Prostate gland (tissue), 2 donors: ENCODE measurements around the gene COL5A1. TPM values are rescaled to one million over a fixed set of nuclear protein-coding genes. Genes with fewer than 3 reads are reported as not detected.

Experiments
- DNase-seq: peaks from one replicate; pipeline ENCODE4 v3.0.0-alpha.2; 2019; ENCODE audit warnings: low spot score
- H3K27ac ChIP-seq, 2 donors: fragments of 200-600 bp; sonication (generic); 2 replicates each; pipeline ENCODE4 v1.5.1; 2017 to 2019
- H3K27me3 ChIP-seq: fragments of 200-600 bp; sonication (generic); replicated peaks from 2 replicates; pipeline ENCODE4 v1.5.1; 2019; ENCODE audit not compliant: insufficient read depth
- H3K36me3 ChIP-seq, 2 donors: fragments of 200-600 bp; sonication (generic); 1 replicate in 1 of 2; 2 replicates in 1 of 2; pipeline versions ENCODE4 v1.5.1 to v1.8.1; 2017 to 2019
- H3K4me1 ChIP-seq: fragments of 200-600 bp; sonication (generic); replicated peaks from 2 replicates; pipeline ENCODE4 v1.5.1; 2019
- H3K4me3 ChIP-seq, 2 donors: fragments of 200-600 bp; sonication (generic); 2 replicates each; pipeline ENCODE4 v1.5.1; 2017 to 2019
- H3K9me3 ChIP-seq: fragments of 200-600 bp; sonication (generic); 2 replicates; pipeline ENCODE4 v1.5.1; 2017
- POLR2A ChIP-seq: fragments of 450-650 bp; IDR thresholded peaks from one replicate; pipeline ENCODE4 v1.6.1; 2016; ENCODE audit warnings: antibody characterized with exemption, mild to moderate bottlenecking
- POLR2AphosphoS5 ChIP-seq: sonication (generic); formaldehyde crosslinking; IDR thresholded peaks from one replicate; pipeline ENCODE4 v1.6.1; 2017; ENCODE audit warnings: antibody characterized with exemption
- WGBS: methylation state at CpG from one replicate; pipeline ENCODE4 v1.1.5; 2018; 5-methylcytosine and 5-hydroxymethylcytosine counted together
- intact Hi-C: fragments of 100-400 bp; cut with DNase I; formaldehyde crosslinking; loops from one replicate; pipeline ENCODE4 v1.14.2; 2022
- total RNA-seq, 2 donors: library from RNA; depleted of rRNA; stranded (reverse); fragments of >200 nt; gene quantifications; one replicate each; pipeline ENCODE4 v1.1.0, GENCODE V29; 2016
- TF ChIP-seq, protein P1 (sequence below), 4 experiments: fragments of 200-600 bp in 2 of 4; fragments of 450-650 bp in 2 of 4; sonication (generic) in 2 of 4; IDR thresholded peaks; 1 replicate in 3 of 4; 2 replicates in 1 of 4; pipeline ENCODE4 v1.5.1; 2016 to 2019; ENCODE audit warnings: antibody characterized with exemption in 4 of 4, mild to moderate bottlenecking in 2 of 4, moderate library complexity in 2 of 4

COL5A1 gene
- 10 to 100 TPM; 16.9 to 36.0 TPM for total RNA-seq

GRCh38 chr9:134641173-134641989 lies at the start of gene COL5A1:
Gene COL5A1 (plus strand): TSS chr9:134641803. CDS start chr9:134642188, 385 bp downstream.
- peak within 1 kb of the TSS; percentile 53 to 56 for H3K4me3 ChIP-seq
- no peaks in the 10 kb centered on the region for H3K27me3 ChIP-seq
- TF ChIP-seq, protein P1, sequence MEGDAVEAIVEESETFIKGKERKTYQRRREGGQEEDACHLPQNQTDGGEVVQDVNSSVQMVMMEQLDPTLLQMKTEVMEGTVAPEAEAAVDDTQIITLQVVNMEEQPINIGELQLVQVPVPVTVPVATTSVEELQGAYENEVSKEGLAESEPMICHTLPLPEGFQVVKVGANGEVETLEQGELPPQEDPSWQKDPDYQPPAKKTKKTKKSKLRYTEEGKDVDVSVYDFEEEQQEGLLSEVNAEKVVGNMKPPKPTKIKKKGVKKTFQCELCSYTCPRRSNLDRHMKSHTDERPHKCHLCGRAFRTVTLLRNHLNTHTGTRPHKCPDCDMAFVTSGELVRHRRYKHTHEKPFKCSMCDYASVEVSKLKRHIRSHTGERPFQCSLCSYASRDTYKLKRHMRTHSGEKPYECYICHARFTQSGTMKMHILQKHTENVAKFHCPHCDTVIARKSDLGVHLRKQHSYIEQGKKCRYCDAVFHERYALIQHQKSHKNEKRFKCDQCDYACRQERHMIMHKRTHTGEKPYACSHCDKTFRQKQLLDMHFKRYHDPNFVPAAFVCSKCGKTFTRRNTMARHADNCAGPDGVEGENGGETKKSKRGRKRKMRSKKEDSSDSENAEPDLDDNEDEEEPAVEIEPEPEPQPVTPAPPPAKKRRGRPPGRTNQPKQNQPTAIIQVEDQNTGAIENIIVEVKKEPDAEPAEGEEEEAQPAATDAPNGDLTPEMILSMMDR (IDR thresholded peaks at IDR 0.05): peak in 2 of 4 experiments; percentile 60 to 62
- TF ChIP-seq POLR2AphosphoS5 (peak; percentile 81), POLR2A (peak; percentile 88)
- WGBS: 1% methylated on average over 54 of the region's 72 CpGs
- DNase-seq: peak; percentile 92
- H3K9me3 ChIP-seq: no peaks in the 10 kb centered on the region
- peaks cover 9% of the 10 kb centered on the region for H3K4me1 ChIP-seq
- intact Hi-C loops: loop anchor here (5.0 to 10.0 kb wide), 4 partner anchors 63 to 469 kb away; no protein-coding TSS in a partner anchor
- peak within 1 kb of the TSS; percentile 80 for H3K27ac ChIP-seq
- H3K36me3 ChIP-seq: no peaks in the 10 kb centered on the region

GRCh38 chr9:134592018-134592818 lies 49.4 kb upstream of the COL5A1 start:
- H3K36me3 ChIP-seq: no peaks in the 10 kb centered on the region
- no peak overlapping the region for H3K27ac ChIP-seq
- 82% methylated on average over 34 of the region's 34 CpGs for WGBS
- H3K27me3 ChIP-seq: no peaks in the 10 kb centered on the region
- no peak for DNase-seq
- H3K4me3 ChIP-seq: no peak overlapping the region
- intact Hi-C loops: no loop called here
- TF ChIP-seq POLR2A (no peak), POLR2AphosphoS5 (no peak)
- TF ChIP-seq, protein P1 (IDR thresholded peaks at IDR 0.05): no peak
- H3K9me3 ChIP-seq: no peaks in the 10 kb centered on the region
- no peaks in the 10 kb centered on the region for H3K4me1 ChIP-seq

DNA sequence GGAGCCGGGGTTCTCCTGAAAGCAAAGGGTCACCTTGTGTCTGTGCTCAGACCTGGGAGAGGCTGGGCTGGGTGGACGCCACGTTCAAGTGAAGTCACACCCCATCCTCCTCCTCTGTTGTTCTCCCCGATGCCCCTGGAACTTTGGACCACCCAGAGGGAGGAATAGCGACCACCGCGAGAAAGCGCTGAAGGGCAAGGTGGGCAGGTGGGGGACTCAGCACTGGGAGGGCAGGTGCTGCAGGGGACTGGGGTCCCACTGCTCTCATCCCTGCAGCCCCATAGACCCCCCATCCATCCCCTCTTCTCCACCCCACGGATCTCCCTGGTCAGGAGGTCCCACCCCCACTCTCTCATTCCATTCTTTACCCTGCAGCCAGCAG lies 48.8 kb upstream of the COL5A1 start:
- no peak overlapping the region for H3K27ac ChIP-seq
- H3K36me3 ChIP-seq: no peaks in the 10 kb centered on the region
- TF ChIP-seq, protein P1 (IDR thresholded peaks at IDR 0.05): no peak
- TF ChIP-seq POLR2AphosphoS5 (no peak), POLR2A (no peak)
- H3K4me3 ChIP-seq: no peak overlapping the region
- WGBS: 84% methylated on average over 9 of the region's 9 CpGs
- H3K27me3 ChIP-seq: no peaks in the 10 kb centered on the region
- H3K9me3 ChIP-seq: no peaks in the 10 kb centered on the region
- intact Hi-C loops: no loop called here
- H3K4me1 ChIP-seq: no peaks in the 10 kb centered on the region
- no peak for DNase-seq

- Histone ChIP-seq H3K9me3 (no peaks in the 10 kb centered on the region), H3K27me3 (no peaks in the 10 kb centered on the region), H3K4me1 (no peaks in the 10 kb centered on the region), H3K27ac (no peak overlapping the region), H3K4me3 (no peak overlapping the region), H3K36me3 (no peaks in the 10 kb centered on the region)
- WGBS: 85% methylated on average over 25 of the region's 25 CpGs
- intact Hi-C loops: no loop called here
- no peak for TF ChIP-seq POLR2AphosphoS5
- no peak for DNase-seq
These were observed 48.1 kb upstream of the COL5A1 start for GRCh38 chr9:134593286-134594077.
